GM23338 (cell line): ENCODE measurements around the gene LGALS8.

ENCODE experiments used
- CREB1 ChIP-seq: fragments of 250-450 bp; sonication (Bioruptor Pico); IDR thresholded peaks from 2 replicates; pipeline ENCODE4 v1.5.0; 2020; ENCODE audit warnings: low read depth, mild to moderate bottlenecking, moderate library complexity
- CTCF ChIP-seq, 2 experiments: fragments of 200-600 bp in 1 of 2; sonication (generic) in 1 of 2; conservative IDR thresholded peaks; 2 replicates each; pipeline versions ENCODE4 v1.5.1 to v1.6.1; 2016 to 2017; ENCODE audit warnings: antibody characterized with exemption in 2 of 2, low read depth in 2 of 2, mild to moderate bottlenecking in 2 of 2, moderate library complexity in 1 of 2
- ETS1 ChIP-seq: IDR thresholded peaks from 2 replicates; pipeline ENCODE4 v1.6.1; 2016; ENCODE audit warnings: antibody characterized with exemption
- EZH2 ChIP-seq: fragments of 200-600 bp; sonication (generic); IDR thresholded peaks from one replicate; pipeline ENCODE4 v1.8.0; 2017; ENCODE audit warnings: antibody characterized with exemption, mild to moderate bottlenecking, low read depth; ENCODE audit not compliant: unreplicated experiment
- EZH2phosphoT487 ChIP-seq: fragments of 200-600 bp; sonication (generic); IDR thresholded peaks from one replicate; pipeline ENCODE4 v1.8.1; 2018; ENCODE audit warnings: antibody characterized with exemption; ENCODE audit not compliant: unreplicated experiment
- JUNB ChIP-seq: IDR thresholded peaks from one replicate; pipeline ENCODE4 v1.6.1; 2016; ENCODE audit warnings: antibody characterized with exemption; ENCODE audit not compliant: unreplicated experiment
- NANOG ChIP-seq: IDR thresholded peaks from 2 replicates; pipeline ENCODE4 v1.6.1; 2016; ENCODE audit warnings: antibody characterized with exemption, borderline replicate concordance
- POLR2AphosphoS5 ChIP-seq: IDR thresholded peaks from 2 replicates; pipeline ENCODE4 v1.6.1; 2016; ENCODE audit warnings: antibody characterized with exemption, low read depth
- REST ChIP-seq: IDR thresholded peaks from one replicate; pipeline ENCODE4 v1.6.1; 2018; ENCODE audit warnings: antibody characterized with exemption; ENCODE audit not compliant: unreplicated experiment
- ZNF114 ChIP-seq: fragments of 250-450 bp; sonication (Bioruptor Pico); IDR thresholded peaks from 2 replicates; pipeline ENCODE4 v1.5.0; 2020; ENCODE audit warnings: mild to moderate bottlenecking, moderate library complexity
- ZNF331 ChIP-seq: fragments of 250-450 bp; sonication (Bioruptor Pico); IDR thresholded peaks from 2 replicates; pipeline ENCODE4 v1.5.0; 2020; ENCODE audit warnings: low read depth, mild to moderate bottlenecking, moderate library complexity

GRCh38 chr1:236523704-236524141, at the start of gene LGALS8:
- TF ChIP-seq CTCF (conservative IDR thresholded peaks at IDR 0.05; ENCODE audit: low read depth in 2 of 2): no peak
- no peak for TF ChIP-seq CREB1 (CRISPR knock-in tag)
- TF ChIP-seq REST: no peak
- TF ChIP-seq POLR2AphosphoS5: no peak; the same call in 1 of the 2 replicates
- TF ChIP-seq EZH2: no peak
- TF ChIP-seq JUNB: no peak
- TF ChIP-seq NANOG: no peak
- TF ChIP-seq EZH2phosphoT487: no peak
- TF ChIP-seq ZNF114: no peak
- no peak for TF ChIP-seq ETS1
- TF ChIP-seq ZNF331 (CRISPR knock-in tag): no peak
